Neural cell (in vitro differentiated cells): ENCODE measurements around the gene P2RY8. TPM values are rescaled to one million over a fixed set of nuclear protein-coding genes. Genes with fewer than 3 reads are reported as not detected.

ENCODE experiments used
- H2AFZ ChIP-seq: fragments of 200-600, 300-800 bp; sonication (generic), shearing (Covaris generic); 2 replicates; pipeline ENCODE4 v1.6.0; 2014; ENCODE audit warnings: low read depth, mild to moderate bottlenecking, antibody characterized with exemption, low read length, moderate library complexity
- H3F3A ChIP-seq: fragments of 200-600 bp; shearing (Covaris generic); 2 replicates; pipeline ENCODE4 v1.6.1; 2016; ENCODE audit warnings: mild to moderate bottlenecking, moderate library complexity, mixed read lengths, antibody characterized with exemption, low read length; ENCODE audit not compliant: insufficient read depth, poor library complexity, severe bottlenecking
- H3K27ac ChIP-seq: fragments of 200-600, 300-800 bp; sonication (generic), shearing (Covaris generic); 2 replicates; pipeline ENCODE4 v1.5.1; 2014; ENCODE audit warnings: mild to moderate bottlenecking, low read length, moderate library complexity
- H3K27me3 ChIP-seq: fragments of 300-800, 200-600 bp; sonication (generic), shearing (Covaris generic); 2 replicates; pipeline ENCODE4 v1.6.0; 2014; ENCODE audit warnings: mild to moderate bottlenecking, low read depth, low read length, moderate library complexity; ENCODE audit not compliant: insufficient read depth
- H3K36me3 ChIP-seq: fragments of 300-800, 200-600 bp; sonication (generic), shearing (Covaris generic); 2 replicates; pipeline ENCODE4 v1.5.1; 2014; ENCODE audit warnings: mild to moderate bottlenecking, antibody characterized with exemption, low read length, moderate library complexity; ENCODE audit not compliant: insufficient read depth
- H3K4me2 ChIP-seq: fragments of 300-800, 200-600 bp; sonication (generic), shearing (Covaris generic); 2 replicates; pipeline ENCODE4 v1.6.0; 2014; ENCODE audit warnings: mild to moderate bottlenecking, low read length
- H3K4me3 ChIP-seq: fragments of 300-800, 200-600 bp; sonication (generic), shearing (Covaris generic); 2 replicates; pipeline ENCODE4 v1.5.1; 2014; ENCODE audit warnings: mild to moderate bottlenecking, low read length, moderate library complexity
- H3K79me2 ChIP-seq: fragments of 200-600 bp; shearing (Covaris generic); replicated peaks from 2 replicates; pipeline ENCODE4 v1.6.0; 2014; ENCODE audit warnings: mild to moderate bottlenecking, low read length, moderate library complexity; ENCODE audit not compliant: insufficient read depth
- H3K9ac ChIP-seq: fragments of 300-800, 200-600 bp; sonication (generic), shearing (Covaris generic); 2 replicates; pipeline ENCODE4 v1.6.1; 2016; ENCODE audit warnings: mild to moderate bottlenecking, low read length, mixed read lengths
- H3K9me2 ChIP-seq: fragments of 200-600 bp; shearing (Covaris generic); 2 replicates; pipeline ENCODE4 v1.6.1; 2016; ENCODE audit warnings: mild to moderate bottlenecking, low read length, mixed read lengths; ENCODE audit not compliant: insufficient read depth
- H3K9me3 ChIP-seq: fragments of 200-600, 300-800 bp; sonication (generic), shearing (Covaris generic); 2 replicates; pipeline ENCODE4 v1.6.1; 2016; ENCODE audit warnings: mild to moderate bottlenecking, mixed run types, low read length, moderate library complexity, mixed read lengths
- H4K20me1 ChIP-seq: fragments of 200-600 bp; shearing (Covaris generic); 2 replicates; pipeline ENCODE4 v1.6.1; 2016; ENCODE audit warnings: mild to moderate bottlenecking, mixed run types; ENCODE audit not compliant: insufficient read depth
- CTCF ChIP-seq: fragments of 450-650 bp; IDR thresholded peaks from 2 replicates; pipeline ENCODE4 v1.5.1; 2014; ENCODE audit warnings: antibody characterized with exemption, mild to moderate bottlenecking, moderate library complexity; ENCODE audit not compliant: poor library complexity, severe bottlenecking
- EP300 ChIP-seq: fragments of 450-650 bp; conservative IDR thresholded peaks from 2 replicates; pipeline ENCODE4 v1.6.1; 2014; ENCODE audit warnings: antibody characterized with exemption, mild to moderate bottlenecking, moderate library complexity; ENCODE audit not compliant: poor library complexity, severe bottlenecking
- EZH2 ChIP-seq: fragments of 200-600, 300-800 bp; shearing (Covaris generic), sonication (generic); IDR thresholded peaks from 2 replicates; pipeline ENCODE4 v1.6.1; 2014; ENCODE audit warnings: antibody characterized with exemption, low read length, borderline replicate concordance, mild to moderate bottlenecking; ENCODE audit not compliant: insufficient read depth, poor library complexity, severe bottlenecking
- MXI1 ChIP-seq: fragments of 450-650 bp; conservative IDR thresholded peaks from 2 replicates; pipeline ENCODE4 v1.6.1; 2014; ENCODE audit warnings: antibody characterized with exemption, mild to moderate bottlenecking; ENCODE audit not compliant: poor library complexity, severe bottlenecking
- POLR2AphosphoS5 ChIP-seq: IDR thresholded peaks from 2 replicates; pipeline ENCODE4 v1.6.1; 2012
- RAD21 ChIP-seq: fragments of 450-650 bp; conservative IDR thresholded peaks from 2 replicates; pipeline ENCODE4 v1.6.1; 2014; ENCODE audit warnings: antibody characterized with exemption, mild to moderate bottlenecking, moderate library complexity
- REST ChIP-seq: IDR thresholded peaks from 2 replicates; pipeline ENCODE4 v1.6.1; 2012; ENCODE audit warnings: borderline replicate concordance
- SMC3 ChIP-seq: fragments of 450-650 bp; conservative IDR thresholded peaks from 2 replicates; pipeline ENCODE4 v1.6.1; 2014; ENCODE audit warnings: antibody characterized with exemption, mild to moderate bottlenecking, moderate library complexity; ENCODE audit not compliant: poor library complexity
- TAF1 ChIP-seq: IDR thresholded peaks from 2 replicates; pipeline ENCODE4 v1.6.1; 2012; ENCODE audit warnings: low read depth
- polyA plus RNA-seq: library from polyadenylated mRNA; depleted of rRNA; stranded (reverse); fragments of >200 nt; gene quantifications from 2 replicates; pipeline ENCODE4 v1.2.3, GENCODE V29; 2014

The P2RY8 gene
- polyA plus RNA-seq, 1 donor from 2014 or later = not detected

- no peak overlapping the region for H3K27ac ChIP-seq
- no peaks in the 10 kb centered on the region for H3K79me2 ChIP-seq
- H3K4me3 ChIP-seq = no peak overlapping the region
- no peaks in the 10 kb centered on the region for H3K27me3 ChIP-seq
- no peaks in the 10 kb centered on the region for H3K9me3 ChIP-seq
- no peaks in the 10 kb centered on the region for H3F3A ChIP-seq
- H3K36me3 ChIP-seq = no peaks in the 10 kb centered on the region
- no peaks in the 10 kb centered on the region for H4K20me1 ChIP-seq
- no peak overlapping the region for H2AFZ ChIP-seq
- H3K9me2 ChIP-seq = no peaks in the 10 kb centered on the region
- no peak overlapping the region for H3K4me2 ChIP-seq
- TF ChIP-seq MXI1 (no peak), SMC3 (no peak), TAF1 (no peak), REST (no peak), RAD21 (no peak), CTCF (no peak), EP300 (no peak), POLR2AphosphoS5 (no peak), EZH2 (no peak)
- H3K9ac ChIP-seq = no peak overlapping the region
Measured at GRCh38 chrX:1516596-1517104, 20.3 kb downstream of the P2RY8 start.

- Histone ChIP-seq H3K9me2 (no peaks in the 10 kb centered on the region), H3K27me3 (no peaks in the 10 kb centered on the region), H3K9ac (no peak overlapping the region), H3F3A (no peaks in the 10 kb centered on the region), H3K9me3 (no peaks in the 10 kb centered on the region), H4K20me1 (no peaks in the 10 kb centered on the region), H3K4me3 (no peak overlapping the region), H3K79me2 (no peaks in the 10 kb centered on the region), H3K27ac (no peak overlapping the region), H3K36me3 (no peaks in the 10 kb centered on the region), H2AFZ (no peak overlapping the region), H3K4me2 (no peak overlapping the region)
- TF ChIP-seq CTCF (no peak), RAD21 (no peak), POLR2AphosphoS5 (no peak), SMC3 (no peak), EZH2 (no peak), TAF1 (no peak), REST (no peak), MXI1 (no peak), EP300 (no peak)
Measured at GRCh38 chrX:1511829-1512228, 25.2 kb downstream of the P2RY8 start.
